Ovary (tissue), 9 donors: ENCODE measurements around the gene ARMC2. TPM values are rescaled to one million over a fixed set of nuclear protein-coding genes. Genes with fewer than 3 reads are reported as not detected.

ENCODE experiments used
- DNase-seq, 5 donors: peaks; one replicate each; pipeline ENCODE4 v3.0.0-alpha.2; 2019 to 2020
- H3K27ac ChIP-seq, 2 donors: fragments of 200-600 bp; one replicate each; pipeline versions ENCODE4 v1.5.1 to v1.8.0; 2019 to 2022
- H3K27me3 ChIP-seq: fragments of 200-600 bp; one replicate; pipeline ENCODE4 v1.8.0; 2022
- H3K36me3 ChIP-seq: fragments of 200-600 bp; sonication (generic); one replicate; pipeline ENCODE4 v1.5.1; 2019
- H3K4me1 ChIP-seq: one replicate; pipeline ENCODE4 v1.8.1; 2013; ENCODE audit warnings: mild to moderate bottlenecking, moderate library complexity; ENCODE audit not compliant: insufficient read depth
- H3K4me3 ChIP-seq: fragments of 200-600 bp; sonication (generic); one replicate; pipeline ENCODE4 v1.5.1; 2017
- H3K9me3 ChIP-seq, 2 donors: fragments of 200-600 bp in 1 of 2; sonication (generic) in 1 of 2; one replicate each; pipeline versions ENCODE4 v1.5.1 to v1.8.1; 2013 to 2019; ENCODE audit warnings: mild to moderate bottlenecking in 1 of 2, moderate library complexity in 1 of 2
- CTCF ChIP-seq, 3 donors: fragments of 450-650 bp in 2 of 3; fragments of 200-600 bp in 1 of 3; IDR thresholded peaks; one replicate each; pipeline versions ENCODE4 v1.5.1 to v1.8.0; 2016 to 2022; ENCODE audit warnings: antibody characterized with exemption in 3 of 3, mild to moderate bottlenecking in 1 of 3
- EP300 ChIP-seq: sonication (generic); formaldehyde crosslinking; IDR thresholded peaks from one replicate; pipeline ENCODE4 v1.6.1; 2017; ENCODE audit warnings: antibody characterized with exemption
- POLR2A ChIP-seq: fragments of 450-650 bp; IDR thresholded peaks from one replicate; pipeline ENCODE4 v1.6.1; 2017; ENCODE audit warnings: antibody characterized with exemption, mild to moderate bottlenecking, moderate library complexity
- WGBS, 3 donors: extraction: QIAGEN DNeasy Blood & Tissue Kit in 1 of 3; methylation state at CpG; one replicate each; pipeline versions ENCODE4 v1.1.5 to v1.1.7; 2013 to 2017; 5-methylcytosine and 5-hydroxymethylcytosine counted together
- intact Hi-C, 4 donors: fragments of 100-400 bp; cut with DNase I; formaldehyde crosslinking; loops; one replicate each; pipeline versions ENCODE4 v1.11.0 to v1.15.1; 2022 to 2023
- polyA plus RNA-seq, 2 donors: library from polyadenylated mRNA; stranded (reverse); fragments of 200-250 nt in 1 of 2; fragments of 350-450 nt in 1 of 2; fragmentation: Illumina TruSeq in 1 of 2; extraction: RNeasy Lipid Tissue Mini Kit (QIAGEN cat#74804) in 1 of 2; gene quantifications; one replicate each; pipeline ENCODE4 v1.2.3, GENCODE V29; 2013 to 2014
- total RNA-seq, 7 donors: library from RNA; depleted of rRNA in 2 of 7; stranded (reverse); fragments of >200 nt in 2 of 7; fragmentation: NEBNext Ultra II Directional in 3 of 7; extraction: Animal tissue kit (Norgen Biotek cat#: 25700) in 3 of 7; gene quantifications; one replicate each; pipeline versions ENCODE4 v1.1.0 to v1.2.4, GENCODE V29; 2016 to 2023
- donor health status: DM: no; HTN: no; CAD: no; lungs with moderate emphysema.
- donor health status: DM: no; HTN: no; CAD: no.
- donor health status: Bipolar disorder and iron deficiency.
- donor health status: DM: yes; HTN: yes; CAD: no.
- donor health status: DM: no; HTN: no; CAD: no.
- donor health status: DM: yes; HTN: yes; CAD: no.

Gene ARMC2
- total and polyA plus RNA-seq, 9 donors, result 3.2 to 14.7 (median 9.2) TPM

DNA sequence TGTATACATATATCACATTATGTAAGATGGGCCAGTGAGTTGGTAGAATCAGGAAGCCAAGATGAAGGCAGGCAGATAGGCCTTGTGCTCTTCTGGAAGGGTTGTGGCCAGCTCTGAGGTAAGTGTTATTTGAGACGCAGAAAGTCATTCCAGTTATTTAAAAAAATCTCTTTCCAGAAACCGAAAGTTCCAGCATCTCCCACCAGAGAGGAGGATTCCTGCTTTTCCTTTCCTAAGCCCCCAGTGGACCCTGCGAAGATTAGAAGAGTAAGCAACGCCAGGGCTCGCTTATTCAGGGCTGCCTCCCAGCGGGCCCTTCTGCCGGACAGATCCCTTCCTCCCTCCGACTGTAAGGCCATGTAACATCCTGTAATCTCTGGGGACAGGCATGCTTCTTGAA, 20.4 kb downstream of the ARMC2 start:
- H3K27me3 ChIP-seq, result no peaks in the 10 kb centered on the region
- TF ChIP-seq POLR2A (no peak), CTCF (IDR thresholded peaks at IDR 0.05) (no peak), EP300 (no peak)

DNA sequence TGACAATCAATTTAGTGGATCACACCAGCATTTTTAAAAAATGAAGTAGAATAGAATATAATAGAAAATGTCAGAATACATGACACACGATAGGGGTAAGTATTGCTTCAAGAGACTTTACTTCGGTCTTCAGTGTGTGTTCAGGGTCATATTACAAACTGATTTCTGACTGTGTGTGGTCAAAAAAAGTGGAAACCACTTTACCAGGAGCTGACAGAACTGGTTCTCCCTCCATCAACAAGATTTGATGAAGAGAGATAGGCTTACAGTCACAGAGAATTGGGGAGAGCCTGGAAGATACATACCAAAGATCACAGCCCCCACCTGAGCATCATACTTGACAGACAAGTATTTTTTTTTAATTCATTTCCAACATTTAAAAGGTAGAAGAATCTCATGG, 21.7 kb downstream of the ARMC2 start:
- no peaks in the 10 kb centered on the region for H3K9me3 ChIP-seq
- H3K36me3 ChIP-seq, result no peaks in the 10 kb centered on the region
- no peak for DNase-seq
- TF ChIP-seq POLR2A (no peak), EP300 (no peak), CTCF (IDR thresholded peaks at IDR 0.05) (no peak)
- intact Hi-C loops, result no loop called here
- WGBS, 3 donors, result 96 to 98% (median 96%) methylated on average over 2 of the region's 2 CpGs
- H3K27me3 ChIP-seq, result no peaks in the 10 kb centered on the region
- H3K4me1 ChIP-seq, result peaks cover 3% of the 10 kb centered on the region
- no peak overlapping the region for H3K4me3 ChIP-seq
- no peak overlapping the region for H3K27ac ChIP-seq

More for the DNA sequence above, 20.4 kb downstream of the ARMC2 start:
- intact Hi-C loops, result no loop called here
- Histone ChIP-seq H3K4me3 (no peak overlapping the region), H3K36me3 (no peaks in the 10 kb centered on the region), H3K27ac (no peak overlapping the region), H3K4me1 (no peaks in the 10 kb centered on the region), H3K9me3 (no peaks in the 10 kb centered on the region)
- no peak for DNase-seq
- 80 to 83% (median 83%) methylated on average over 8 of the region's 8 CpGs for WGBS, 3 donors

GRCh38 chr6:108870357-108870756, 22.1 kb downstream of the ARMC2 start:
- no peaks in the 10 kb centered on the region for H3K36me3 ChIP-seq
- intact Hi-C loops, result no loop called here
- 94 to 98% (median 95%) methylated on average over 2 of the region's 2 CpGs for WGBS, 3 donors

GRCh38 chr6:108872141-108872557, 23.9 kb downstream of the ARMC2 start:
- no peak overlapping the region for H3K4me3 ChIP-seq
- H3K27ac ChIP-seq, result no peak overlapping the region
- no peak for TF ChIP-seq EP300
- peaks cover 3% of the 10 kb centered on the region for H3K4me1 ChIP-seq
- DNase-seq, result no peak
- no peaks in the 10 kb centered on the region for H3K9me3 ChIP-seq
- no peaks in the 10 kb centered on the region for H3K27me3 ChIP-seq
- 76 to 84% (median 82%) methylated on average over 7 of the region's 7 CpGs for WGBS, 3 donors
- intact Hi-C loops, result no loop called here
- no peaks in the 10 kb centered on the region for H3K36me3 ChIP-seq

More at GRCh38 chr6:108870357-108870756, 22.1 kb downstream of the ARMC2 start:
- Histone ChIP-seq H3K9me3 (no peaks in the 10 kb centered on the region), H3K4me1 (peaks cover 3% of the 10 kb centered on the region), H3K27me3 (no peaks in the 10 kb centered on the region), H3K27ac (no peak overlapping the region), H3K4me3 (no peak overlapping the region)
- TF ChIP-seq POLR2A (no peak), CTCF (IDR thresholded peaks at IDR 0.05) (no peak), EP300 (no peak)
- no peak for DNase-seq

GRCh38 chr6:108872575-108872974, 24.4 kb downstream of the ARMC2 start:
- Histone ChIP-seq H3K9me3 (no peaks in the 10 kb centered on the region), H3K4me3 (no peak overlapping the region), H3K4me1 (peaks cover 3% of the 10 kb centered on the region), H3K36me3 (no peaks in the 10 kb centered on the region), H3K27me3 (no peaks in the 10 kb centered on the region), H3K27ac (no peak overlapping the region)
- 77 to 82% (median 79%) methylated on average over 3 of the region's 3 CpGs for WGBS, 3 donors
- TF ChIP-seq EP300 (no peak), POLR2A (no peak), CTCF (IDR thresholded peaks at IDR 0.05) (no peak)
- intact Hi-C loops, result no loop called here
- no peak for DNase-seq
